SK-N-SH treated with all-trans-retinoic acid at 6 μM for 48 hours (cell line): ENCODE measurements around the gene ARL8A.

Source experiments
- CREB5 ChIP-seq: fragments of 250-450 bp; sonication (Bioruptor Pico); IDR thresholded peaks from 2 replicates; pipeline ENCODE4 v1.5.1; 2020; ENCODE audit warnings: low read depth, mild to moderate bottlenecking, moderate library complexity
- ZC3H10 ChIP-seq: fragments of 250-450 bp; sonication (Bioruptor Pico); IDR thresholded peaks from 2 replicates; pipeline ENCODE4 v1.5.1; 2021; ENCODE audit warnings: mild to moderate bottlenecking, moderate library complexity
- ZFP30 ChIP-seq: fragments of 450-650 bp; formaldehyde crosslinking; IDR thresholded peaks from 2 replicates; pipeline ENCODE4 v1.5.0; 2022; ENCODE audit warnings: mild to moderate bottlenecking, moderate library complexity
- ZNF70 ChIP-seq: fragments of 450-650 bp; formaldehyde crosslinking; IDR thresholded peaks from 2 replicates; pipeline ENCODE4 v1.5.0; 2020; ENCODE audit warnings: mild to moderate bottlenecking, moderate library complexity

- no peak for TF ChIP-seq ZFP30 (CRISPR knock-in tag)
- no peak for TF ChIP-seq CREB5 (CRISPR knock-in tag)
- no peak for TF ChIP-seq ZC3H10 (CRISPR knock-in tag)
- TF ChIP-seq ZNF70 (CRISPR knock-in tag): no peak
Observed at GRCh38 chr1:202158810-202159533, 14.4 kb upstream of the ARL8A start.
